Panc1 (cell line): Measurements from ENCODE around the gene IL20RB. TPM values are rescaled to one million over a fixed set of nuclear protein-coding genes. Genes with fewer than 3 reads are reported as not detected.

Experiments used
- ATAC-seq: fragments of 200-7000 bp; cut with Tn5 transposase; 2 replicates; pipeline ENCODE4 v1.9.1; 2020; ENCODE audit warnings: mild to moderate bottlenecking, moderate library complexity
- BruUV-seq: library from RNA; stranded (reverse); fragments of 400-500 nt; replicated peaks from 2 replicates; lab custom pipeline; 2021; lab: Mats Ljungman, UMichigan
- CTCF ChIA-PET: fragments of 300-600 bp; sonication (Branson Sonifier 250); formaldehyde crosslinking; loops from one replicate; lab custom pipeline; 2022; ENCODE audit warnings: antibody characterized with exemption; lab: Charles Lee
- POLR2A ChIA-PET: fragments of 300-600 bp; sonication (Branson Sonifier 250); formaldehyde crosslinking; loops from one replicate; lab custom pipeline; 2022; ENCODE audit warnings: antibody characterized with exemption; lab: Charles Lee
- DNase-seq: peaks from one replicate; pipeline ENCODE4 v3.0.0-alpha.2; 2010; ENCODE audit warnings: low read depth, low spot score
- H3K27ac ChIP-seq: 2 replicates; pipeline ENCODE4 v1.5.1; 2011; ENCODE audit warnings: mild to moderate bottlenecking, low read length, inconsistent platforms
- H3K27me3 ChIP-seq: fragments of 200-500 bp; sonication (Bioruptor generic); 2 replicates; pipeline ENCODE4 v1.6.0; 2014; ENCODE audit warnings: low read length, inconsistent platforms; ENCODE audit not compliant: control insufficient read depth, insufficient read depth
- H3K36me3 ChIP-seq: fragments of 200-500 bp; sonication (Bioruptor generic); 2 replicates; pipeline ENCODE4 v1.5.1; 2014; ENCODE audit warnings: inconsistent platforms, mild to moderate bottlenecking, low read length, moderate library complexity; ENCODE audit not compliant: control insufficient read depth, insufficient read depth
- H3K4me1 ChIP-seq: 2 replicates; pipeline ENCODE4 v1.5.1; 2011; ENCODE audit warnings: inconsistent platforms, mild to moderate bottlenecking, low read length, moderate library complexity; ENCODE audit not compliant: control insufficient read depth, insufficient read depth
- H3K4me3 ChIP-seq, 2 experiments: 2 replicates each; pipeline ENCODE4 v1.5.1; 2011 to 2012; ENCODE audit warnings: low read depth in 2 of 2, low read length in 2 of 2, mild to moderate bottlenecking in 2 of 2, inconsistent platforms in 1 of 2, moderate library complexity in 1 of 2
- H3K9me3 ChIP-seq: fragments of 200-500 bp; sonication (Bioruptor generic); 2 replicates; pipeline ENCODE4 v1.5.1; 2014; ENCODE audit warnings: low read depth, mild to moderate bottlenecking, inconsistent platforms, low read length, moderate library complexity; ENCODE audit not compliant: control insufficient read depth, insufficient read depth
- CTCF ChIP-seq: fragments of 450-650 bp; IDR thresholded peaks from 2 replicates; pipeline ENCODE4 v1.5.1; 2017; ENCODE audit warnings: mild to moderate bottlenecking
- POLR2AphosphoS5 ChIP-seq: IDR thresholded peaks from 2 replicates; pipeline ENCODE4 v1.6.1; 2012; ENCODE audit warnings: mild to moderate bottlenecking, low read depth, low read length, moderate library complexity
- REST ChIP-seq, 2 experiments: IDR thresholded peaks; 2 replicates each; pipeline ENCODE4 v1.6.1; 2011 to 2012; ENCODE audit warnings: low read depth in 2 of 2, control low read depth in 1 of 2, low read length in 1 of 2, mild to moderate bottlenecking in 1 of 2, moderate library complexity in 1 of 2; ENCODE audit not compliant: insufficient read depth in 1 of 2
- SIN3A ChIP-seq: IDR thresholded peaks from 2 replicates; pipeline ENCODE4 v1.6.1; 2012; ENCODE audit warnings: low read depth, mild to moderate bottlenecking, low read length, moderate library complexity, borderline replicate concordance; ENCODE audit not compliant: insufficient read depth
- TCF7L2 ChIP-seq: IDR thresholded peaks from 2 replicates; pipeline ENCODE4 v1.6.1; 2011; ENCODE audit warnings: mild to moderate bottlenecking, low read depth, low read length, inconsistent platforms
- in situ Hi-C: cut with HindIII; loops from 2 replicates; pipeline ENCODE4 v1.10.0; 2016; ENCODE audit warnings: low sequenced_read_pairs, low pct_unique_long_range_greater_than_20kb
- intact Hi-C: fragments of 100-400 bp; cut with micrococcal nuclease; formaldehyde crosslinking; loops from one replicate; pipeline ENCODE4 v1.10.0; 2022; ENCODE audit not compliant: unreplicated experiment
- total RNA-seq: library from RNA; stranded (reverse); gene quantifications from one replicate; pipeline ENCODE4 v1.2.1, GENCODE V29; 2021; ENCODE audit not compliant: unreplicated experiment

IL20RB gene
- total RNA-seq, 1 experiment from 2014 or later, result 1.7 TPM

GRCh38 chr3:136937851-136938250 lies 19.9 kb upstream of the IL20RB start:
- no TSS peak for BruUV-seq
- Histone ChIP-seq H3K9me3 (no peaks in the 10 kb centered on the region; the same call in 1 of the 2 replicates), H3K36me3 (no peaks in the 10 kb centered on the region), H3K4me1 (peaks cover 9% of the 10 kb centered on the region), H3K27me3 (no peaks in the 10 kb centered on the region), H3K4me3 (no peak overlapping the region), H3K27ac (no peak overlapping the region)
- CTCF ChIA-PET, result no interaction called here
- in situ Hi-C loops, result no loop called here
- TF ChIP-seq REST (IDR thresholded peaks at IDR 0.05; ENCODE audit: insufficient read depth in 1 of 2, low read depth in 2 of 2, low read length in 1 of 2) (no peak), SIN3A (no peak), CTCF (no peak), POLR2AphosphoS5 (no peak), TCF7L2 (no peak)
- DNase-seq, result no peak
- intact Hi-C loops, result no loop called here
- no peak for ATAC-seq
- POLR2A ChIA-PET, result interaction anchor here (0.6 kb wide), 1 partner anchor 195 kb away, joined by 4 read pairs; no protein-coding TSS in a partner anchor

GRCh38 chr3:136938334-136938733 lies 19.4 kb upstream of the IL20RB start:
- ATAC-seq, result no peak
- Histone ChIP-seq H3K4me3 (no peak overlapping the region), H3K27me3 (no peaks in the 10 kb centered on the region), H3K9me3 (no peaks in the 10 kb centered on the region; the same call in 1 of the 2 replicates), H3K36me3 (no peaks in the 10 kb centered on the region), H3K27ac (no peak overlapping the region), H3K4me1 (peaks cover 11% of the 10 kb centered on the region)
- in situ Hi-C loops (no loop called here), intact Hi-C loops (no loop called here)
- ChIA-PET CTCF (interaction anchor here (0.6 kb wide), 1 partner anchor 9 kb away, joined by 10 read pairs; no protein-coding TSS in a partner anchor), POLR2A (interaction anchor here (0.6 kb wide), 1 partner anchor 195 kb away, joined by 4 read pairs; no protein-coding TSS in a partner anchor)
- DNase-seq, result no peak
- BruUV-seq, result no TSS peak
- TF ChIP-seq POLR2AphosphoS5 (no peak), CTCF (no peak), SIN3A (no peak), REST (IDR thresholded peaks at IDR 0.05; ENCODE audit: insufficient read depth in 1 of 2, low read depth in 2 of 2, low read length in 1 of 2) (no peak), TCF7L2 (no peak)
